ENCODE measurements around the gene NID2.

NID2 gene, protein sequence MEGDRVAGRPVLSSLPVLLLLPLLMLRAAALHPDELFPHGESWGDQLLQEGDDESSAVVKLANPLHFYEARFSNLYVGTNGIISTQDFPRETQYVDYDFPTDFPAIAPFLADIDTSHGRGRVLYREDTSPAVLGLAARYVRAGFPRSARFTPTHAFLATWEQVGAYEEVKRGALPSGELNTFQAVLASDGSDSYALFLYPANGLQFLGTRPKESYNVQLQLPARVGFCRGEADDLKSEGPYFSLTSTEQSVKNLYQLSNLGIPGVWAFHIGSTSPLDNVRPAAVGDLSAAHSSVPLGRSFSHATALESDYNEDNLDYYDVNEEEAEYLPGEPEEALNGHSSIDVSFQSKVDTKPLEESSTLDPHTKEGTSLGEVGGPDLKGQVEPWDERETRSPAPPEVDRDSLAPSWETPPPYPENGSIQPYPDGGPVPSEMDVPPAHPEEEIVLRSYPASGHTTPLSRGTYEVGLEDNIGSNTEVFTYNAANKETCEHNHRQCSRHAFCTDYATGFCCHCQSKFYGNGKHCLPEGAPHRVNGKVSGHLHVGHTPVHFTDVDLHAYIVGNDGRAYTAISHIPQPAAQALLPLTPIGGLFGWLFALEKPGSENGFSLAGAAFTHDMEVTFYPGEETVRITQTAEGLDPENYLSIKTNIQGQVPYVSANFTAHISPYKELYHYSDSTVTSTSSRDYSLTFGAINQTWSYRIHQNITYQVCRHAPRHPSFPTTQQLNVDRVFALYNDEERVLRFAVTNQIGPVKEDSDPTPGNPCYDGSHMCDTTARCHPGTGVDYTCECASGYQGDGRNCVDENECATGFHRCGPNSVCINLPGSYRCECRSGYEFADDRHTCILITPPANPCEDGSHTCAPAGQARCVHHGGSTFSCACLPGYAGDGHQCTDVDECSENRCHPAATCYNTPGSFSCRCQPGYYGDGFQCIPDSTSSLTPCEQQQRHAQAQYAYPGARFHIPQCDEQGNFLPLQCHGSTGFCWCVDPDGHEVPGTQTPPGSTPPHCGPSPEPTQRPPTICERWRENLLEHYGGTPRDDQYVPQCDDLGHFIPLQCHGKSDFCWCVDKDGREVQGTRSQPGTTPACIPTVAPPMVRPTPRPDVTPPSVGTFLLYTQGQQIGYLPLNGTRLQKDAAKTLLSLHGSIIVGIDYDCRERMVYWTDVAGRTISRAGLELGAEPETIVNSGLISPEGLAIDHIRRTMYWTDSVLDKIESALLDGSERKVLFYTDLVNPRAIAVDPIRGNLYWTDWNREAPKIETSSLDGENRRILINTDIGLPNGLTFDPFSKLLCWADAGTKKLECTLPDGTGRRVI (N-terminal part only)

DNA sequence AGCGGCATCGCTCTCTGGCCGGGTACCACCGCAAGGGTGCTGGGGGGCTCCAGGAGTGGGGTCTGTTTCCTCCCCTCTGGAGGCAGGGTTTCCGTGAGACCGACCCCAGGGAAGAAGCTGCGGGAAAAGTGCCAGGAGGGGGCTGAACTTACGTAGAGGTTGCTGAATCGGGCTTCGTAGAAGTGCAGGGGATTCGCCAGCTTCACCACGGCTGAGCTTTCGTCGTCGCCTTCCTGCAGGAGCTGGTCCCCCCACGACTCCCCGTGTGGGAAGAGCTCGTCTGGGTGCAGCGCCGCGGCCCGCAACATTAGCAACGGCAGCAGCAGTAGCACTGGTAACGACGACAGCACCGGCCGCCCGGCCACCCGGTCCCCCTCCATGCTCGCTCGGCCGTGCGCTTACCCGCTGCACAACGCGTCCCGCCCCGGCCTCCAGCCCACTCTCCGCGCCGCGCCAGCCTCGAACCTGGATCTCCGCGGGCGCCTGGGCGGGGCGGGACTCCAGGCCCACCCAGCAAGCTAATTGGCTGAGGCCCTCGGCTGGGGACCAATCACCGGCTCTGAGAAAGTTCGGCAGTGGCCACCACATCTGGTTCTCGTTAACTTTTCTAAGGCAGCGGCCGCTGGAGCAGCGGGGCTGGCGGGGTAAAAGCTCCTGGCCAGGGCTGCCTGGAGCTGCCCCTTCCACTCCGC lies at the start of gene NID2:
TSS of gene NID2 (minus strand) at position 445 of the 692 bp plus-strand sequence. CDS start at position 380, 65 bp downstream.
- no peak for FAIRE-seq

DNA sequence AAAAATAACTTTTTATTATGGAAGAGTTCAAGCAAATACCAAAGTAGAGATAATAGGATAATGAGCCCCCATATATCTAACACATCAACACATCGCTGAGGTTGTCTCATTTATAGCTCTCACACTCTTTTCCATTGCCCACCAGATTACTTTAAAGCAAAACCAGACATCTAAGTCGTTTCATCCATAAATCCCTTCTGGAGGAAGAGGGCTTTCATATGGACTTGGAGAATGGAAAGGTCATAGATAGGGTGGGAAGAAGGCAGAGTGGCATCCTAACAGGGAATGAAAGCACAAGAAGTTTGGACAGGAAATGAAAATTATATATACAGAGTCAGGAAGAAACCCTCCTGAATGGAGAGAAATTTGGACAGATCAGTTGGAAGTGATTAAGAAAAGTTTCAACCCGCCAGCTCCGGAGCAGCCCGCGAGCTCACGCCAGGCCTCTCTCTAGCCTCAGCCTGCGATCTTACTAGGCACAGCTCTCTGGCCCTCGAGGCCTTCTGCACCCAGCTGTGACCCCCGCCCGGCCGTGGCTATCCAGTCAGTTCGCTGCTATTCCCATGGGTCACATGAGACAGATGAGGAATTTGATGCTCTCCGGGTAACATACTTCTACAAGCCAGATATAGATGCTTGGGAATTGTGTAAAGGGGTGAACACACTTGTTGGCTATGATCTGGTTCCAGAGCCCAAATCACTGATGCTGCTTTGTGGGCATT lies 48.4 kb upstream of the NID2 start:
- no peak for FAIRE-seq

DNA sequence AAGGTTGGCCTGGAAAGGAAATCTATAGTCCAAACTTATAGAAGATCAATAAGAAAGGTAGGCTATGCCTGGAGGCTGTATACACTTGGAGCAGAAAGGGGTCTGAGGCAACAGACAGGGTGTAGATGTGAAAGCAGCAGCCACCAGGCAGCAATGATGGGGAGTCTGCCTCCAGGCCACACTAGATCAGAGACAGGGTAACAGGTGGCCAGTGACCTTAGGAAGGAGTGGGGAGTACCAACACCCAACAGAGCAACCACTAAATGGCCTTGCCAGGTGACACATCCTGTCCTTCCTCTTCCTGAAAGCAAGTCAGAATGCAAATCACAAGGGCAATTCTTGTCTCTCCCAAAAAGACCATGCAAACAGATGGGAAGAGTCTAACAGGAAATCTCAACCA lies 46.4 kb upstream of the NID2 start:
- FAIRE-seq = no peak

DNA sequence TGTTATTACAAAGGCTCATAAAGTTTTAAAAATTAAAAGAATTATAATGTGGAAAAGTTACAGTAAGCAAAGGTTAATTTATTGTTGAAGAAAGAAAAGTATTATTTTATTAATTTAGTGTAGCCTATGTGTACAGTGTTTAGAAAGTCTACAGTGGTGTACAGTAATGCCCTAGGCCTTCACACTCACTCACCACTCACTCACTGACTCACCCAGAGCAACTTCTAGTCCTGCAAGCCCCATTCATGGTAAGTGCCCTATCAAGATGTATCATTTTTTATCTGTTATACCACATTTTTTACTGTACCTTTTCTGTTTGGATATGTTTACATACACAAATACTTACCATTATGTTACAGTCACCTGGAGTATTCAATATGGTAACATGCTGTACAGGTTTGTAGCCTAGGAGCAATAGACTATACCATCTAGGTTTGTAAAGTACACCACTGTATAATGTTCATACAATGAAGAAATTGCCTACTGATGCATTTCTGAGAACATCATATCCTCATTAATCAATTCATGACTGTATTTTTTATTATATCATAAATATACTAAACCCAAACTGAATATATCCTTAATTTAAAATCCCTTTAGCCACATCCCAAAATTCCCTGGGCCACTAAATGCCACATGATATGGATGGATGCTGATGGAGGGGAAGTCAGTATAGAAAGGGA lies 43.6 kb upstream of the NID2 start:
- FAIRE-seq = no peak

DNA sequence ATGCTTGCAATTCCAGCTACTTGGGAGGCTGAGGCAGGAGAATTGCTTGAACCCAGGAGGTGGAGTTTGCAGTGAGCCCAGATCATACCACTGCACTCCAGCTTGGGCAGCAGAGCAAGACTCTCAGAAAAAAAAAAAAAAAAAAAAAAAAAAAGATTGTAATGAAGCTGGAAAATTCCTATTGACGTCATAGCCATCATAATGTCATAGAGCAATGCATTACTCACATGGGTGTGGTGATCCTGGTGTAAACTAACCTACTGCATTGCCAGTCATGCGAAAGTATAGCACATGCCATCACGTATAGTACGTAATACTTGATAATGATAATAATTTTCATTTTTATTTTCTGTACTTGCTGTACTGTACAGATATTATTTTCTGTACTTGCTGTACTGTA lies 42.7 kb upstream of the NID2 start:
- no peak for FAIRE-seq

DNA sequence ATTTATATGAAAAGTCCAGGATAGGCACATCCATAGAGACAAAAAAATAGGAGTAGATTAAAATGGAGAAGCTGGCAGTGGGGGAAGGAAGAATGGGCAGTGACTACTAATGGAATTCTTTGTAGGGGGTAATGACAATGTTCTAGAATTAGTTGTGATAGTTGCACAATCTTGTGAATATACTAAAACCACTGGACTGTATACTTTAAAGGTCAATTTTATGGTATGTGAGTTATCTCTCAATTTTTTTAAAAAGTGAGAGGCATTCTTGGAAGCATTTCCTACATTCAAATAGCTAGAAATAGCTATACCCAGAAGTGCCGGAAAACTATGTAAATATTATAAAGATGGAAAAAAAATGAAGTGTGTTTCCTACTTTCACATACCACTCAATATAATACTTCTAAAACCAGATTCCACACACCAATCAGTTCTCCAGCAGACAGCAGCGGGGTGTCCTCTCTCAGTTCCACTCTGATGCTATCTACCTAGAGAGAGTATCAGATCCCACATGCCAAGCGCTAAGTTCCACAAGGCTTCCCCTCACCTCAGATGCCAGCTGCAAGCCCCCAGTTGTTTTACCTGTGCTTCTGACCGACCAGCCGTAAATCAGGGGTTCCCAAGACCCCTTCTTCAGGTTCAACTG lies 41.7 kb upstream of the NID2 start:
- no peak for FAIRE-seq

DNA sequence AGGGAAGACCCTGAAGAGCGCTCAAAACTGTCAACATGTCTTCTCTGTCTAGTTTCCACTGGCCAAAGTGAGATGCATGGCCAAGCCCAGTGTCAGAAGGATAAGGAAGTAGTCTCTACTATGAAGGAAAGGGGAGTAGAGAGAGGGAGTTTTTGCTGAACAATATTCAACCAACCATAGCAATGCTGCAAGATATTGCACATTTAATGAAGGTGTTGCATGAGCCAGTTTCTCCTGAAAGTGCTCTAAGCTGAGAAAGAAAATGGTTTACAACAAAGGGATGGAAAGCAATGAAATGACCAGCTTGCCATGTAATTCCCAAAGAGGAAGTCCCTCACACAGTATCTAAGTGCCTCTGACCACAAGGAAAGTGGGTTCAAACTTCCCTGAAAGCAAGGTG lies 40.0 kb upstream of the NID2 start:
- FAIRE-seq = no peak

DNA sequence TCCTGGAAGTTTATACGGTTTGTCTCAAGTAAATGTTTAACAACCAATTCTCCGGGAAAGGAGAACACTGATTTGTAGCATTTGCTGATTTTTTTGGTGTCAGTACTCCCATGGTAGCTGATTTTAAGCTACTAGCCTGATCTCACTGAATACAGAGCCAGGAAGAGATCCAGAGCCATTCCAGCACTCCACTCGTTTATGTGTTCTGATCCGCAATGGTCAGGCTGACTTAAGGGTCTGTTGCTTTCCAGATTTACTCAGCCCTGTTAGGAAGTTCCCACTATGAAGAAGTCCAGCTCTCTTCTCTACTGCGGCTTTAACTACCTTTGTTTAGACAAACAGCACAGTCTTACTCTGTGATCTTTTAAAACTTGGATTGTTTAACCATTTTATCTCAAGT lies 38.0 kb upstream of the NID2 start:
- FAIRE-seq = no peak

DNA sequence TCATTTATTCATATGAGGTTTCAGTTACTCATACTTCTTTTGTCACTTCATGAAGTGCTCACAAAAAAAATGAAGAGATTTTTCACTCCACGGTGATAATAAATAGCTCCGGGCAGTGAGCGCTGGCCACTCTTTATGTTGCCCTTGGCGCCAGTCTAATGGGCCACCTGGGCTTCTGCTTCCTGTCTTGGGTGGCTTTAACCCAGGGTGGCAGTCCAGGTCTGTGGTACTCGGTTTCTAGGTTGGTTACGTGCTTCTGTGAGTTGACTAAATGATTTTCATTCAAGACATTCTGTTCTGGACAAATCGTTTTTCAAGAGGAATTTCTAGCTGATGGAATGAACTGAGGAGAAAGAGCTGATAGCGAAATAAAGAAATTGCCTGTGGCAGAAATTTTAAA lies 34.6 kb upstream of the NID2 start:
- FAIRE-seq = no peak

DNA sequence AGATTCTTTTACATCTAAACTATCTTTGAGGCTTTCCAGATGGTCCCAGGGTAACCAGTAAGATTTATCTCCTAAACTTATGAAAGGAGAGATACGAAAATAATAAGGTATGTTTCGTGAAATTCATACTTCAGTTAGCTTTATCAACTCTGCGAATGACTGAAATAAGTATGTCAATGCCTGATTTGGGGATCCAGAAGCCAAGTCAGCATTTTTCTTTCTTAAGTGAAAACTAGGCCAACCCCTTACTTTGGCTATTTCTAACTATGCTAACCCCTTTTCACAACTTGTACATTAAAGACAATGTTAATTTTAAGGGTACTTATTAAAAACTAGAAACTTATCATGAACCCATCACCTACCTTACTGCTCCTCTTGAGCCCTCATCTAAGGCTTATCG lies 26.9 kb upstream of the NID2 start:
- FAIRE-seq = no peak

DNA sequence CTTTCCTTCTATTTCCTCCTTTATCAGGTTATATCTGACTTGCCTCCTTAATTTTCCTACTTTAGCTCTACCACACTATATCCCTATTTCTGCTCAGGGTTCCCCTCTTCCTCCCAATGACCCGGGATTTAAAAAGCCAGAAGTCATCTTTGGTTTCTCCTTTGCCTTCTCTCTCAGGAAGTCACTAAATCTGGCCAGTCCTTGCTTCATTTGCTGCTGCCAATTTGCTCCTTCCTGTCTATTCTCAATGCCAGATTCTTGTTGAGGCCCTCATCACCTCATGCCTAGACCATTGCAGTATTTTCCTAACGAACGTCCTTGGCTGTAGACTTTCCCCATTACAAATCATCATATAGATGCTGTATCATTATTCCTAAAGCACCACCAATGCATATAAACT lies 26.5 kb upstream of the NID2 start:
- no peak for FAIRE-seq

DNA sequence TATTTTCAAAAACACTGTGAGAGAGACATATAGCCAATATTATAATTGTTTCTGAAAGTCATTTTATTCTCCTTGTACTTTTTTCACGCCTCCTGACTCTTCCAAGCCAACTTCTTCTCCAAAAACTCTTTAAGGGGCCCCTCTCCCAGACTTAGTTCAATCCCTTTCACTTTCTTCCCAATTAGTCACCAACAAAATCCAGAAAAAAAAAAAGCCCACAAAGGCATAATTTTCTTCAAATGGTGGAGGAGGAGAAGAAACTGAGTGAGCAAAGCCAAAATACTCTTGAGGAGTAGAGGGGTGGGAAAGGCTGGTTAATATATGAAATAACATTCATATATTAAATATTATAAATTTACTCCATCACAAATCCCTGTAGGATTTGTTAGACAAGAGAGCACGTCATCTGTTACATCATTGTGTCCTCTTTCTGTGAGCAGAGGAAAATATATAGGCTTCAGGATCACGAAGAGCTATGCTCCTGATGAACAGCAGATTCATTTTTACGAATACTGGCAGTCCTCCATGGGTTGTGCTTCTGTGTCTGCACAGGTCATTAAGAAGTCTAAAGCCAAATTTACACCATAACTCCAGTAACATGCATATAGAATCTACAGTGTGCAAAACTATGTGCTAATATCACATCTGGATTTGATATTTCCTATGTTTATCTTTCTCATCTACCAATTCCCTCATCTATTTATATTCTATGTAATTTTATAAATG lies 25.9 kb upstream of the NID2 start:
- FAIRE-seq = no peak

DNA sequence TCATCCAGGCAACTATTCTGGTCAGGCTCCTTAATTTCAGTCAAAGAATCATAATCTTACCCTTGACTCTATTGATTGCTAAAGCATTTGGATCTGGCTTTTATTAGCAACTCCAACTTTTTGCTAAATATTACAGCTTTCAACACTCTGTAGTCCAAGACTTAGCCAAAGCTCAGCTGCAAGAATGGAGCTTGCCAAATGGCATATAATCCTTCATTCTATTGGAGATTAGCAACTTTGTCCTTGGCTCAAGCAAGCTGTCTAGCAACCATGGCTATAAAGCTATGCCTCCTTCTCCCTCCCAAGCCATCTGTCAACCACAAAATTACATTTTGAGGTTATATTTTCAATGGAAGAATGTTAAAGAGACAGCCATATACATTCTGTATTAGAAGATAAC lies 23.1 kb upstream of the NID2 start:
- no peak for FAIRE-seq

DNA sequence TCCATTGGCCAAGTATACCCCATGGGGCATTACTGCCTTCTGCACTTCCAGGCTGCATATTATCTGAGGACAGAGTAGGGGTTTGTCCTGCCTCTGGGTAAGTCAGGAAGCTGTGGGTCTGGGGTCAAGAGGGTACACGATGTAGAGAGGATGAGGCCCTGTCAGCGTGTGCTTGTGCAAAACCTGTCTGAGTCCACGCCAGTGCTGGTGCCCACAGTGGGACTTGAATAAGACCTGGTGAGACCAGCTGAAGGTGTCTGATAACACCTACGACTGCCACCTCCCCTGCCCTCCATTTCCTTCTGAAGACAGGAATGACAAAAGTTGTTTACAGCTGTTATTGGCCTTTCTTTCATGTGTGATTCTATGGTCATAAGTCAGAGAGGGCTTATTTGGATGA lies 22.1 kb upstream of the NID2 start:
- FAIRE-seq = no peak

DNA sequence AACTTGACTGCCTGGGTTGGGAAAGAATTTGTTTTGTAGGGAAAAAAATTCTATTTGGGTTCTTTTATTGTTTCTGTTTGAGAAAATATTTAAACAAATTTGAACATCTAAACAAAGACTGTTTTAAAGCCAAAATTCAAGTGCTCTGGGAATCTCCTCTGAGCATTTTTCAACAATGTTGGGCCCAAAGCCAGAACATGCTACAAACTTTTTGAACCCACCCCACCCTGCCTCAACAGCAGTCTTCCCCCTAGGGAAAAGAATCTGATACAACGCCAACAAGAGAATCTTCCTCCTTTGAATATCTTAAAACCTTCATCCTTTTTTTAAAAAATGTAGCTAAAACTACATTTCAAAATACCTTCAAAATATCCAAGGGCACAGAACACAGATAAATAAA lies 20.4 kb upstream of the NID2 start:
- FAIRE-seq = no peak

DNA sequence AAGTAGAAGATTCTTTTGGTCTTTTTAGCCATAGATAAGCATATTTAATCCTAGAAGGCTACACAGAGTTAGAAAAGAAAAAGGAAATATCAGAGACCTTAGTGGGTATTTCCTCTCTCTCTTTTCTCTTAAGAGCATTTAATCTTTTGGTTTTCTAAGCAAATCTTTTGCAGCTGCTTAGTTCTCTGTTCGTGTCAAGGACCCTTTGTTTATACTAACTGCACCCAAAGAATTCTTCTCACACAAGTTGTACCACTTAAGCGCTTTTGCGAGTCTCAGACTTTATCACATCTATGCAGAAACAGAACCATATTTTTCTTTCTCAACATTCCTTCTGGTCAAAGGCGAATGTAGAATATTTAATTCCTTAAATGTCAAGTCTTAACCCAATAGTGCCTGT lies 17.9 kb upstream of the NID2 start:
- FAIRE-seq = no peak

DNA sequence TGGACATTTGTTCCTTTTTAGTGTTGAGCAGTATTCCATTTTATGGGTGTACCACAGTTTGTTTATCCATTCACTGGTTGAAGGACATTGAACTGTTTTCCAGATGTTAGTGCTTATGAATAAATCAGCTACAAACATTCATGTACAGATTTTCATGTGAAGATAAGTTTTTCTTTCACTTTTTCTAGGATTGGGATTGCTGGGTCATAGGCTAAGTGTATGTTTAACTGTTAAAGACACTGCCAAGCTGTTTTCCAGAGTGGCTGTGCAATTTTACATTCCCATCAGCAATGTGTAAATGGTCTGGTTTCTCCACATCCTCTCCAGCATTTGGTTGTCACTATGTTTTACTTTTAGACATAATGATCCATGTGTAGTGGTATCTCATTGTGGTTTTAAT lies 14.0 kb upstream of the NID2 start:
- FAIRE-seq = no peak

DNA sequence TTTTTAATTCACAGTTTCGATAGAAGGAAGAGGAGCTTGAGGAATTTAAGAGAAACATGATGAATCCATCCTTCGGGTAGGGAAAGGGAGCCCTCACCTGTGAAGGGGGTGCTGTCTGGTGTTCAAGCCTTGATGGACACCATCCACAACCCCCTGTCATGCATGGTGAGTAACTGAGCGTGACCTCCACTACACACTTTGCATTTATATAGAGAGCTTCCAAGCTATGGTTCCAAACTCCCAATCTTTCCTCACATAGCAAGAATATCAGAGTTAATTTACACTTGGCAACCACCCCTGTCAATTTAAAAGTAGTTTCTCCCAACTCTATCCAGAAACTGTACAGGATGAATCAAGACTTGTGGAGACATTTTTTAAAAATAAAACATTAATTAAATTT lies 13.1 kb upstream of the NID2 start:
- FAIRE-seq = no peak

DNA sequence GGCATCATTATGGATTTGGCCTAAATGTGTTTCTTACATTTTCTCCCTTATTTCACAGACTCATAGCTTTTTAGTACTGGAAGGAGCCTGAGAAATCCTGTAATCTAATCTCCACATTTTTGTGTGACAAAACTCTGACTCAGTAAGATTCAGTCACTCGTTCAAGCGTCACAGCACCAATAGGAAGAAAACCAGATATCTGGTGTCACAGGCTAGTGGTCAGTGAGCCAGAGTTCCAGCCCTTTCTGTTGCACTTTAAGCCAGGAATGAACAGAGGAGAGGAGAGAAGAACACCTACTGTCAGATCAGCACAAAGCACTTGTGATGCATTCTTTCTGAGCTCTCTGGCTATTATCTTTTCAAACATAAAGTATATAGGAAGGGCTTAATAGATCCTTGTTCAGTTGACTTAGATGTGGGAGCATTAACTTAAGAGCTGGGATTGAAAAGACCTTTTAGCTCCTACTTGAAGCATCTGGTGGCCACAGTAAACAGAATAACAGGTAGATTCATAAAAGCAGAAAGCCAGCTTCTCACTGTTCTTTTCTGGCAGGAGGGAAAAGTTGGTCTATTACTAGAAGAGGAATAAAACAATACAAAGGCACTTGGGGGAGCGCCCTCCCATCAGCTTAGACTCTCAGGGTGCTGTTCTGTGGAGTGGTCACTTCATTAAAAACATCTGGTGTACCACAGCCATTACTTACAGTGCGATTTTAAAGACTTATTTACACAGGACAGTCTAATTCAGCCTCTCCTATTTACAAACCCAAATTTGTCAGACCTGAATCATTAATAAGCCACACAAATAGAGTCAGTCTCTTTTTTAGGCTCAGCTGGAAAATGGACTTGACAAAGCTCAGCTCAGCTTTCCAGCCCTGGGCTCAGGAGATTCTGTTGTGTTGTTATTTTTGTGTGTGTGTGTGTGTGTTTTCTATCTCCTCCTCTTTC lies 12.2 kb upstream of the NID2 start:
- FAIRE-seq = no peak

All from colon (tissue), 2 donors.